ENCODE measurements around the gene MAPKBP1. TPM values are rescaled to one million over a fixed set of nuclear protein-coding genes. Genes with fewer than 3 reads are reported as not detected.

The MAPKBP1 gene
- total and polyA plus RNA-seq, 2 of the 13 experiments (the other 11 are each of a cell fraction or from before 2014, with no cell fraction given), result 3.0 to 7.3 TPM

- TF ChIP-seq ZHX1 (CRISPR knock-in tag; IDR thresholded peaks at IDR 0.05; ENCODE audit: low read depth), result no peak
- no peak for TF ChIP-seq ZNF543 (CRISPR knock-in tag; IDR thresholded peaks at IDR 0.05)
- no peak for TF ChIP-seq ZZZ3 (CRISPR knock-in tag; IDR thresholded peaks at IDR 0.05; ENCODE audit: borderline replicate concordance)
- TF ChIP-seq ZNF326 (CRISPR knock-in tag; IDR thresholded peaks at IDR 0.05; ENCODE audit: borderline replicate concordance), result no peak
- no peak for TF ChIP-seq NFE2L1 (CRISPR knock-in tag; IDR thresholded peaks at IDR 0.05; ENCODE audit: borderline replicate concordance)
- TF ChIP-seq NR2F1 (CRISPR knock-in tag; IDR thresholded peaks at IDR 0.05), result peak; percentile 40 to 74; a peak in 3 of 4 replicates
- no peak for TF ChIP-seq ZNF841 (CRISPR knock-in tag; IDR thresholded peaks at IDR 0.05; ENCODE audit: borderline replicate concordance)
- TF ChIP-seq, protein P1, sequence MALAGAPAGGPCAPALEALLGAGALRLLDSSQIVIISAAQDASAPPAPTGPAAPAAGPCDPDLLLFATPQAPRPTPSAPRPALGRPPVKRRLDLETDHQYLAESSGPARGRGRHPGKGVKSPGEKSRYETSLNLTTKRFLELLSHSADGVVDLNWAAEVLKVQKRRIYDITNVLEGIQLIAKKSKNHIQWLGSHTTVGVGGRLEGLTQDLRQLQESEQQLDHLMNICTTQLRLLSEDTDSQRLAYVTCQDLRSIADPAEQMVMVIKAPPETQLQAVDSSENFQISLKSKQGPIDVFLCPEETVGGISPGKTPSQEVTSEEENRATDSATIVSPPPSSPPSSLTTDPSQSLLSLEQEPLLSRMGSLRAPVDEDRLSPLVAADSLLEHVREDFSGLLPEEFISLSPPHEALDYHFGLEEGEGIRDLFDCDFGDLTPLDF (CRISPR knock-in tag; IDR thresholded peaks at IDR 0.05), result no peak
- no peak for TF ChIP-seq TOPORS (CRISPR knock-in tag; IDR thresholded peaks at IDR 0.05)
- TF ChIP-seq ZNF136 (CRISPR knock-in tag; IDR thresholded peaks at IDR 0.05; ENCODE audit: low read depth), result no peak
- TF ChIP-seq ZNF446 (CRISPR knock-in tag; IDR thresholded peaks at IDR 0.05), result no peak
- TF ChIP-seq NCOA5 (CRISPR knock-in tag; IDR thresholded peaks at IDR 0.05), result no peak
- TF ChIP-seq HDAC6 (IDR thresholded peaks at IDR 0.05; ENCODE audit: low read depth, low read length), result no peak
- TF ChIP-seq ZNF687 (CRISPR knock-in tag; IDR thresholded peaks at IDR 0.05), result peak; percentile 60
- peak; percentile 87 for TF ChIP-seq NR2F6 (IDR thresholded peaks at IDR 0.05)
- TF ChIP-seq NR2F6 (CRISPR knock-in tag; IDR thresholded peaks at IDR 0.05), result peak; percentile 84
- TF ChIP-seq MEIS1 (CRISPR knock-in tag; IDR thresholded peaks at IDR 0.05; ENCODE audit: borderline replicate concordance), result no peak
- no peak for TF ChIP-seq DNMT1 (CRISPR knock-in tag; IDR thresholded peaks at IDR 0.05)
- TF ChIP-seq ZNF530 (CRISPR knock-in tag; IDR thresholded peaks at IDR 0.05; ENCODE audit: low read depth), result no peak
- TF ChIP-seq HMG20B (CRISPR knock-in tag; conservative IDR thresholded peaks at IDR 0.05), result no peak
- no peak for TF ChIP-seq EED (CRISPR knock-in tag; IDR thresholded peaks at IDR 0.05)
- TF ChIP-seq POLR2AphosphoS2 (IDR thresholded peaks at IDR 0.05; ENCODE audit: low read depth, low read length), result no peak
- peak; percentile 58; the same call in 1 of the 2 replicates for TF ChIP-seq RARA (CRISPR knock-in tag; IDR thresholded peaks at IDR 0.05)
- TF ChIP-seq HOXA3 (CRISPR knock-in tag; IDR thresholded peaks at IDR 0.05), result peak; percentile 13; the same call in 1 of the 2 replicates
- TF ChIP-seq CBX2 (IDR thresholded peaks at IDR 0.05; ENCODE audit: low read depth, low read length), result no peak
- TF ChIP-seq CBX2 (CRISPR knock-in tag; IDR thresholded peaks at IDR 0.05; ENCODE audit: low read depth), result no peak
These were observed 92.0 kb downstream of the MAPKBP1 start (continued) for GRCh38 chr15:41866263-41866703.
